ENCODE data around the gene TTC9.
A peak's percentile ranks its signal among the peaks of the same experiment; 100 is the strongest.

TTC9 gene

GRCh38 chr14:70708717-70709570, 67.2 kb downstream of the TTC9 start:
- no peak for TF ChIP-seq GATA2 (IDR thresholded peaks at IDR 0.05; ENCODE audit: low read depth, low read length)
- no peak for TF ChIP-seq GATA3 (IDR thresholded peaks at IDR 0.05; ENCODE audit: low read depth, low read length)

GRCh38 chr14:70709726-70710382, 68.1 kb downstream of the TTC9 start:
- TF ChIP-seq GATA2 (IDR thresholded peaks at IDR 0.05; ENCODE audit: low read depth, low read length), result no peak
- no peak for TF ChIP-seq GATA3 (IDR thresholded peaks at IDR 0.05; ENCODE audit: low read depth, low read length)

- TF ChIP-seq GATA2 (IDR thresholded peaks at IDR 0.05; ENCODE audit: low read depth, low read length), result no peak
- TF ChIP-seq GATA3 (IDR thresholded peaks at IDR 0.05; ENCODE audit: low read depth, low read length), result no peak
Measured at GRCh38 chr14:70711451-70711850, 69.7 kb downstream of the TTC9 start.

GRCh38 chr14:70713096-70713495, 71.4 kb downstream of the TTC9 start:
- TF ChIP-seq GATA2 (IDR thresholded peaks at IDR 0.05; ENCODE audit: low read depth, low read length) (no peak), GATA3 (IDR thresholded peaks at IDR 0.05; ENCODE audit: low read depth, low read length) (no peak)

GRCh38 chr14:70713511-70713916, 71.8 kb downstream of the TTC9 start:
- TF ChIP-seq GATA2 (IDR thresholded peaks at IDR 0.05; ENCODE audit: low read depth, low read length) (no peak), GATA3 (IDR thresholded peaks at IDR 0.05; ENCODE audit: low read depth, low read length) (no peak)

- TF ChIP-seq GATA3 (IDR thresholded peaks at IDR 0.05; ENCODE audit: low read depth, low read length), result no peak
- no peak for TF ChIP-seq GATA2 (IDR thresholded peaks at IDR 0.05; ENCODE audit: low read depth, low read length)
Measured at GRCh38 chr14:70714055-70714550, 72.4 kb downstream of the TTC9 start.

- no peak for TF ChIP-seq GATA3 (IDR thresholded peaks at IDR 0.05; ENCODE audit: low read depth, low read length)
- no peak for TF ChIP-seq GATA2 (IDR thresholded peaks at IDR 0.05; ENCODE audit: low read depth, low read length)
Measured at GRCh38 chr14:70716483-70716882, 74.8 kb downstream of the TTC9 start.

- TF ChIP-seq GATA2 (IDR thresholded peaks at IDR 0.05; ENCODE audit: low read depth, low read length) (0 out of 2 replicates have a peak, but pooled peaks have one; percentile 32), GATA3 (IDR thresholded peaks at IDR 0.05; ENCODE audit: low read depth, low read length) (no peak)
Measured at GRCh38 chr14:70716958-70717357, 75.2 kb downstream of the TTC9 start.

GRCh38 chr14:70718383-70719118, 76.8 kb downstream of the TTC9 start:
- TF ChIP-seq GATA3 (IDR thresholded peaks at IDR 0.05; ENCODE audit: low read depth, low read length) (no peak), GATA2 (IDR thresholded peaks at IDR 0.05; ENCODE audit: low read depth, low read length) (no peak)

GRCh38 chr14:70721542-70721941, 79.8 kb downstream of the TTC9 start:
- TF ChIP-seq GATA3 (IDR thresholded peaks at IDR 0.05; ENCODE audit: low read depth, low read length), result no peak
- no peak for TF ChIP-seq GATA2 (IDR thresholded peaks at IDR 0.05; ENCODE audit: low read depth, low read length)

- no peak for TF ChIP-seq GATA3 (IDR thresholded peaks at IDR 0.05; ENCODE audit: low read depth, low read length)
- no peak for TF ChIP-seq GATA2 (IDR thresholded peaks at IDR 0.05; ENCODE audit: low read depth, low read length)
Measured at GRCh38 chr14:70722418-70722817, 80.7 kb downstream of the TTC9 start.

GRCh38 chr14:70723276-70723675, 81.6 kb downstream of the TTC9 start:
- TF ChIP-seq GATA2 (IDR thresholded peaks at IDR 0.05; ENCODE audit: low read depth, low read length) (no peak), GATA3 (IDR thresholded peaks at IDR 0.05; ENCODE audit: low read depth, low read length) (no peak)

GRCh38 chr14:70724110-70724509, 82.4 kb downstream of the TTC9 start:
- TF ChIP-seq GATA2 (IDR thresholded peaks at IDR 0.05; ENCODE audit: low read depth, low read length), result no peak
- TF ChIP-seq GATA3 (IDR thresholded peaks at IDR 0.05; ENCODE audit: low read depth, low read length), result no peak

- no peak for TF ChIP-seq GATA2 (IDR thresholded peaks at IDR 0.05; ENCODE audit: low read depth, low read length)
- TF ChIP-seq GATA3 (IDR thresholded peaks at IDR 0.05; ENCODE audit: low read depth, low read length), result no peak
Measured at GRCh38 chr14:70724944-70725343, 83.2 kb downstream of the TTC9 start.
